HuH-7.5 (cell line): ENCODE data around the gene NOP14.

Experiments used
- DNase-seq: peaks from one replicate; pipeline ENCODE4 v3.0.0; 2011; ENCODE audit warnings: low spot score

The NOP14 gene

DNA sequence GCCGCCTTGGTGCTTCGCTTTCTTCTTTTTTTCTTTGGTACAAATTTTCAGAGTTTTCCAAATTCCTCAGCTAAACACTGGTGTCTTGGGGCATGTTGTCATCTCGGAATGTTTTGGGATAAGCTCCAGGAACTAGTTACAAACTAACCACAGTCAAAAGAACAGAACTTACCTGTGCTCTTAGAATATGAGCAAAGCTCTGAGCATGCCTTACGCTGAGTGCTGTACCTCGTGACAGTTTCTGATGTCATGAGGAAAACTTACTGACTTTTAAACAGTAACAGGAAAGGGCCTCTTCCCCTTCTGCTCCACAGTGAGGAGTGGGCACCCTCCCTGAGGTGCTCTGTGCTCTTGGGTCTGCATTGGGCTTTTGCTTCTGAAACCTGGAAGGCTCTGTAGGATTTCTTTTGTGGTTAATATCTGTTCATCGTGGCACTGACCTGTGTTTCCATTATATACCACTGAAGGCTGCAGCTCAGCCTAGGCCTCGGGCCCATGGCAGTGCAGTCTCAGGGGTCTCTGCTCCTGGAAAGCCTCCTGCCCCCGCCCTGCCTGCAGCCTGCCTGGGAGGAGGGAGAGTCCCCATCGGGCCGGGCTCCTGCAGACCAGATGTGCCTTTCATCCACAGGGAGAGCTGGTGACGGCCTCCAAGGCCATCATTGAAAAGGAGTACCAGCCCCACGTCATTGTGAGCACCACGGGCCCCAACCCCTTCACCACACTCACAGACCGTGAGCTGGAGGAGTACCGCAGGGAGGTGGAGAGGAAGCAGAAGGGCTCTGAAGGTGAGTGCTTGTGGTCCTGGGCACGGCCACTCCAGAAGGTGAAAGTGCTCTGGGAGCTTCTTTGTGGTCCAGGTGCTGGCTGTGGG, 48.7 kb downstream of the NOP14 start:
- DNase-seq, result no peak

DNA sequence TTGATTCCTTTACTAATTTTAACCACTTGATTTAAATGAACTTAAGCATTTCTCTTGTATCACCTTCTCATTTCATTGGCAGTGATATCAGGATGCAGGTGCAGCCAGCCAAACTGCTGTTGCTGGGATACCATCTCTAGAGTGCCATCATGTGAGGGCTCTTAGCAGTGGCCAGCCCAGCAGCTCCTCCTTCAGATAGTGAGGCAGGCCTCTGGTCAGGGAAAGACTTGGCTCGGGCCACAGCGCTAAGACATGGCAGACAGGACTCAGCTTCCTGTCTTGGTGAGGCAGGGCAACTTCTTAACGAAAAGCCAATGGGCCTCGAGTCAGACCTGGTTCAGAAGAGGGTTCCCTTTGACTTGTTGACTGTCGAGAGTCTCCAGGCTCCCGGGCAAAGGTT, 50.0 kb downstream of the NOP14 start:
- no peak for DNase-seq

DNA sequence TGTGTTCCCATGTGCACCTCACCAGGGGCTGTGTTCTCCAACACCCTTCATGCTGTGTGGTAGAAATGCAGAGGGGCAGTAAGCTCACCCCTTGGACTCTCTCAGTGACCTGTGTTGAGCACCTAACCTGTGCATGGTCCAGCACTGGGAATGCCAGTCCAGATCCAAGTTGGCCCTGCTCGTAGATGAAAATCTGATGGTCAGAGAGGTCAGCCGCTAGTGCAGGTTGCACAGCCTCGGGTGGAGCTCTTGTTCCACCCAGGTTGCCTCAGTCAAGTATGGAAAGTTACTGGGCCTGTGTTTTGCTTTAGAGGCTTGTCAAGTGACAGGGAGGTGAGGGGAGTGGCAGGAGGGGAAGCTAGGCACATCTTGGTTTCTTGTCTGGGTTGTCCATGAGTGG, 51.3 kb downstream of the NOP14 start:
- DNase-seq, result no peak

DNA sequence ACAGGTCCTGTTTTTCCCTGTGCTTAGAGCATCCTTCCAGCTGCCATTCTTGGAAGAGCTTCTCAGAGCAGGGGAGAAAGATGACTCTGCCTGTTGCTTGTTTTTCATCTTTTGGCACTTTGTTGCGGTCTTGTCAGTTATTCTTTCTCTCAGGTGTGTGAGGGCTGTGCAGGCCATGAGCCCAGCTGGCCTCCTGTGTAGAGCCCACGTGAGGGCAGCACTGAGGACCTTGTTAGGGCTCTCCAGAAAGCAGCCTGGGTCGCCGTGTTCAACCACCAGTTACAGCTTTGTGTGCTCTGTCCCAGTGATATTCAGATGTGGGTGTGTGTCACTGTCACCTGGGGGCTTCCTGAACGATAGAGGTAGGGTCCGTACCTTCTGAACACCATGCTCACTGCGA, 52.8 kb downstream of the NOP14 start:
- DNase-seq, result no peak

DNA sequence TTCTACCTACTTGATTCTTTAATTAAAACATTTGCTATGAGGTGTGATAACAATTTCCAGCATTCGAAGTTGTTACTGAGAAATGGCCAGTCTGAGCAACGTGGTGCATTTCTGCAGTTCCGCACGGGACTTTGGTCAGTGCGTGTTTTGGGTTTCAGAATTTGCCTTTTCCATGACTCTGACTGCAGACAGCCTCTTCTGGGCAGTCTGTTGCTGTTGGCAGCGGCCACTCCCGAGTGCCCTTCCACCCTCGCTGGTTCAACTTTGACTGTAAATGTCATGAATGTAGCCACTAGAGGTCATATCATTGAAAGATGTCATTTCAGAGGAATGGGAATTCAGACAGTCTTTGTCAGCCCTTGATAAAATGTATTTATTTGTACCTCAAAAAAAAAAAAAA, 53.6 kb downstream of the NOP14 start:
- DNase-seq, result no peak

DNA sequence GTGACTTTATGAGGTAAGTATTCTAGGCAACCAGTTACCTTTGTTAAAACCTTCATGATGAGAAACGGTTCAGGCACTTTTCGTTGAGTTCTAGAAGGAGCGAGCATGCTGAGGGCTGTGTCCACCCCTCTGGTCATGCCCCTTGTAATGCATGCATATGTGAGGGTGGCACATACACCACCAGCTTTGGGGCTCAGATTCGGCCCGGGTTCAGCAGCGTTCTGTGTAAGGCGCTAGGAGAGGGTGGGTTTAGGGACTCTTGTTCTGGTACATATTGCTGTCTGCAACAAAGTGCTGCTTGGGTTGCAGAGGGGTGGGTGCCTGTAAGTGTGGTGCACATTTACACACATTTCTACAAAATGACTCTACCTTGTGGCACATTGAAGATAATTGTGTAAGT, 54.5 kb downstream of the NOP14 start:
- DNase-seq, result no peak

DNA sequence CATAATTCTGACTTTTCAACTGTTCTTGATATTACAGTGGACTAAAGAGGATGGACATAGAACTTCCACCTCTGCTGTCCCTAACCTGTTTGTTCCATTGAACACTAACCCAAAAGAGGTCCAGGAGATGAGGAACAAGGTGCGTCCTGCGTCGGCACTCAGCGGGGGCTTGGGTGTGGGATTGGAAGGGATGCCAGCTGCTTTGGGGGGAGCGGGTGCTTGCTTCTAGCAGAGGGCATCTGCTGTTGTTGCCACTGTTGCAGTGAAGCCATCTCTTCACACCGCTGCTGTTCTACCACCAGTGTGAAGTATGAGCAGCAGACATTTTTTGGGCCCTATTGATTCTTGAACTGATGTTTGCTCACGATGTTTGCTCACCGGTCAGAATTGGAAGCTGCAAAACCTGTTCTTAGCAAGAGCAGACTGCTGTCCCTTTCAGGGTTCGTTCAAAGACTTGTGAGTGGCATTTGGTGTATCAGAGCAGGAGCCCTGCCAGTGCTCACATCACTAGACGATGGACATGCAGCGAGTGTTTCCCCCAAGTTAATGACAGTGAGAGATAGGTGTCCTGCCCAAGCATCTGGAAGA, 55.4 kb downstream of the NOP14 start:
- peak; percentile 69 for DNase-seq

DNA sequence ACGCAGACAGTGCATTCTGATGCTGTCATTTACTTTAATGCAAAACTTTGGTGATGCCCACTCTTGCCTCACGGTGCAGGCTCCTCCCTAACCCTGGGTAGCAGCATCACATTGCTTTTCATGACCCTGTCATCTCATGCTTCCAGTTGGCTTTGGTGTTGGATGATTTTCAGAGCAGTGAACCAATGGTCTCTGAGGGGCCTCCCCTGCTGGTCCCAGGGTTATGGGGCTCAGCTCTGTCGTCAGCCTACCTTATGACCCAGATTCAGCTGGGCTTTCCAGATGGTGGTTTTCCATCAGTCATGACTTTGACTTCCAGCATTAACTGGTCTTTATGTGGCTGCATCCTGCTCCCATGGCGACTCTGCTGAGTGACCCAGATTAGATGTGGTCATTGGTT, 56.0 kb downstream of the NOP14 start:
- DNase-seq, result no peak

DNA sequence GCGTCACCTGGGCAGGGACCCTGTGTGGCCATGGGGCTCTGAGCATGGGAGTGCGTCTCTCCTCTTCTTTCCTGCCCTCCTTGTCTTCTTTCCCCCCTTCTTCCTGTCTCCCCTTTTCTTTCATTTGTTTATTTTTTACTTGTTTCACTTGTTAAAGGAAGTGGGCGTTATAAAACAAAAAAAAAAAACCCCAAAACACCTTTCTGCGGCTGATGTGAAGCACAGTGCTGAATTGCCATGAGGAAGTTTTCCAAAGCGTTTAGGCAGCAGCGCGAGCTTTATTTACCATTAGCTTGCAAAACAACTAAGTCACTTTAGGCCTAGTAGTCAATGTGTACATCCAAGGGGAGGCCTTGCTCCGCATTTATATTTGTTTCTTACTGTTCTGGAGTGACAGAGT, 57.0 kb downstream of the NOP14 start:
- no peak for DNase-seq

DNA sequence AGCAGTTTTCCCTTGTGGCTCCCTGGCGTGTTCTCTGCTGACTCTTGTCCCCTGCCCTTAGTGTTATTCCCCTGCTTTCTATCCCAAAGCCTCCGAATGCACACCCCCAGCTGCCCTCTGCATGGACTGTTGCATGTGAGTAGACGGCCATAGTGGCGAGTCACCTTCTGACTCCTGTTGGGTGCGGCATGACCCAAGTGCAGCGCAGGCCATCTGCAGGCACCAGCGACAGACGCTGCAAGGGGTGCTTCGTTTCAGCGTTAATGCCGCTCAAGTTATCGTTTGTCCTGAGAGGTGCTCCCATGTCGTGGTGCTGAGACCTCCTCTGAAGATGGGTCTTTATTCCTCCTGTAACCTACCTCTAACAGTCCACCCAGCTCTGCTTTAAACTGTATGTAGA, 57.7 kb downstream of the NOP14 start:
- no peak for DNase-seq

DNA sequence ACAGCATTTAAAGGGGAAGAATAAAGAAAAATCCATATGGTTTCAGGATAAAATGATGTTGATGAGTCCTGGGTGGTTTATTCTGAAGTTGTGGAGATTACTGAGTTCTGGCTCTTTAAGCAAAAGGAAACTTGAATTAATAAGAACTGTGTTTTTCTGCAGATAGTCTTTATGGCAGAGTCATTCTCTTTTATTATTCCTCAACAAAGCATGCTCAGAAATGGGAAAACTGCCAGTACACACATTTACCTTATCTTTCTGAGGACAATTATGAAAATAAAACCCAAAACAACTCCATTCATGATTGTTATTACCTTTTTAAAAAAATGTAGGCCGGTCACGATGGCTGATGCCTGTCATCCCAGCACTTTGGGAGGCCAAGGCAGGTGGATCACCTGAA, 61.1 kb downstream of the NOP14 start:
- DNase-seq, result no peak

DNA sequence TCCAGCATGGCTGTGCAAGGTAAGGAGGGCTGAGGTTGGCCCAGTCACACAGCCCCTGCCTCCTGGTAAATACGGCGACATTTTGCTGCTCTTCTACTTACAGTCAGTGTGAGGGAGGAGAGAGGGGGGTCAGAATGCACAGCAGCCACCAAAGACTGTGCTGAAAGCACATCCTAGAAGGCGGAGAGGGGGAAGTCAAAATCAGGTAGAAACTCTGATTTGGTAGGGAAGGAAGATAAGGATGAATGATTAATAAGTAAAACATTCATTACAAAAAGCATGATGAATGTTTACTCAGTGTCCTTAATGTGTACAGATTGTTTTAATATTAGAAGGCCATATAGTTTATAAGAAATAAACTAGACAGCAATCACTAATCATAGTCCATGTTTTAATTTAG, 62.0 kb downstream of the NOP14 start:
- no peak for DNase-seq

DNA sequence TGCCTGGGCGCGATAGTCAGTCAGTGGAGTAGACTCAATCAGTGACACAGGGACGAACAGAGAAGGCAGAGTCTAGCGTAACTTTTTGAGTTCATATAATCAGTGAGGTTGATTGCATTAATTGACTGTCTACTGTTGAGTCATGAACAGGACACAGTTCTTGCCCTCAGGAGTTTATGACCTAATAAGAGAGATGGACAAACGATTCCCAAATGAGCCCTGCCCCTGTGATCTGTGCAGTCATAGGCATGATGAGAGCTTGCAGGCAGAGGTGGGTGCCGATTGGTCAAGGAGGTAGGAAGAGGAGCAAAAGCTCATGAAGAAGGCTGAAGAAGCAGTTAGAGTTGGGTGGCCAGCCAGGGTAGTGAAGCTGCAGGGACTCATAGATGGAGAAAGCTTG, 62.5 kb downstream of the NOP14 start:
- DNase-seq, result no peak

DNA sequence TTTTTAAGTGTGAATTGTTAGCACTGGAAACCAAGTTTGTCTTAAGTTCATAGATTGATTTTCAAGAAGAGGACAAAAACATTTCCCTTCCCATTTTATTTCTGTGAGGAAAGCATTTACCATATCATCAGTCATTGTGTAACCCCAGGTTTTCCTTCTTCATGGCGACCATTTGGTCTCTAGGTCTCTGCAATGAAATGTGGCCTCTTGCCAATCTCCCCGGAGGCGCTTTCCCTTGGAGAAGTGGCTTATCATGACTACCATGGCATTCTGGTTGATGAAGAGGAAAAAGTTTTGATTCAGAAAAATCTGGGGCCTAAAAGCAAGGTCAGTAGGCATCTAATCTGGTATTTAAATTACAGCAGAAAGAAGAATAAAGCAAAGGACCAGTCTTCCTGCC, 65.2 kb downstream of the NOP14 start:
- no peak for DNase-seq

DNA sequence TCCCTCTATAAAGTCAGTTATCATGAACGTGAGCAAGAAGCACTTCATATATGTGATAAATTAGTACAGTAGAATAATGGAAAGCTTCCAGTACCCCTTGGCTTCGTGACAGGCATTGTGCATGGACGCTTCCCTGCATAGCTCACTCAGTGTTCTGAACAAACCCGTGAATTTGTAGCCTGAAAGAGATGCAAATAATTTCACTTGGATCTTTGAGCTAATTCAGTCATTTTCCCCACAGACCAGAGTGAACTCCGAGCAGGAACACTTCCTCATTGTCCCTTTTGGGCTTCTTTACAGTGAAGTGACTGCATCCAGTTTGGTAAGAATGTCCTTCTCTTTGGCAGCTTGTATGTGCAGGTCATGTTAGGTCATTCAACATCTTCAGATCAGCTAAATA, 69.4 kb downstream of the NOP14 start:
- DNase-seq, result no peak

DNA sequence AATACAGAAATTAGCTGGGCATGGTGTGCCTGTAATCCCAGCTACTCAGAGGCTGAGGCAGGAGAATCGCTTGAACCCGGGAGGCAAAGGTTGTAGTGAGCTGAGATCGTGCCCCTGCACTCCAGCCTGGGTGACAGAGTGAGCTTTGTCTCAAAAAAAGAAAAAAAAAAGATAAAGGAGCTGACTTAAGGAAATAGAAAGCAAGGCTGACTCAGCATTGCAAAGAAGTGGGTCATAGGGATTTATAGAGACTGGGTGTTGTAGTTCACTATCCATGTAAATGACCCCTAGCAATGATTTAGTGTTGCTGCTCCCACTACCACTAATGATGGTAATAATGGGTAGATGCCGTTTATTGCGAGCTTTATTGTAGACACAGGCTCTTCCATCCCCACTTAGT, 71.9 kb downstream of the NOP14 start:
- no peak for DNase-seq

DNA sequence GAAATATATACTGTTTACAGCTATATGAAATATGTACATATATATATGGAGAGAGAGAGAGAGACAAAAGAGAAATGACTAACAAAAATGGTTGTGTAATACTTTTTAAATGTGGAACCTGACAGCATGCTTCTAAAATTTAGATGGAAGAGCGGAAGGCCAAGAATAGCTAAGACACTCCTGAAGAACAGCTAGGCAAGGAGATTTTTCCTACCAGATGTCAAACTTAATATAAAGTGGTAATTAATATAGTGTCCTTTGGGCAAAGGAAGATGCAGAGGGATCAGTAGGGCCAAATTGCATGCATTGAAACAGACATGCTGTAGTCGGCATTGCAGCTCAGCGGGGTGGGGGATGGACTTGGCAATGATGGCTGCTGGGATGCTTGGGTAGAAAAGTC, 74.3 kb downstream of the NOP14 start:
- no peak for DNase-seq
